ENCODE data around the gene SDSL.

DNA sequence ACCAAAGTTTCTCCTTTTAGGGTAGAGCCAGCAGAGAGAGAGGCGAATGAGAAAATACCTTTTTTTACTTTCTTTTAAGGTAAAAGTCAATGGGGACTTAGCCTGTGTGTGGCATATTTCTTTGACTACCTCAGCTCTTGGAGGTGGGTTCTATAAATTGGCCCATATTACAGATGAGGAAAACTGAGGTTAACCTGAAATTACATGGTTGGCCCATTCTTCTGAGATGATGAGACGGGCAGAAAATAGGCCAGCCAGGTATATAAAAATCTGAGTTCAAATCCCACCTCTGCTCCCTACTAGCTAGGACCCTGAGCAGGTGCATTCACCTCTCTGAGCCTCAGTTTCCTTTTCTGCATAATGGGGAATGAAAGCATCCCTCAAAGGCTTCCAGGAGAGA lies 27.1 kb downstream of the SDSL start:
- TF ChIP-seq, protein P1, sequence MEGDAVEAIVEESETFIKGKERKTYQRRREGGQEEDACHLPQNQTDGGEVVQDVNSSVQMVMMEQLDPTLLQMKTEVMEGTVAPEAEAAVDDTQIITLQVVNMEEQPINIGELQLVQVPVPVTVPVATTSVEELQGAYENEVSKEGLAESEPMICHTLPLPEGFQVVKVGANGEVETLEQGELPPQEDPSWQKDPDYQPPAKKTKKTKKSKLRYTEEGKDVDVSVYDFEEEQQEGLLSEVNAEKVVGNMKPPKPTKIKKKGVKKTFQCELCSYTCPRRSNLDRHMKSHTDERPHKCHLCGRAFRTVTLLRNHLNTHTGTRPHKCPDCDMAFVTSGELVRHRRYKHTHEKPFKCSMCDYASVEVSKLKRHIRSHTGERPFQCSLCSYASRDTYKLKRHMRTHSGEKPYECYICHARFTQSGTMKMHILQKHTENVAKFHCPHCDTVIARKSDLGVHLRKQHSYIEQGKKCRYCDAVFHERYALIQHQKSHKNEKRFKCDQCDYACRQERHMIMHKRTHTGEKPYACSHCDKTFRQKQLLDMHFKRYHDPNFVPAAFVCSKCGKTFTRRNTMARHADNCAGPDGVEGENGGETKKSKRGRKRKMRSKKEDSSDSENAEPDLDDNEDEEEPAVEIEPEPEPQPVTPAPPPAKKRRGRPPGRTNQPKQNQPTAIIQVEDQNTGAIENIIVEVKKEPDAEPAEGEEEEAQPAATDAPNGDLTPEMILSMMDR (IDR thresholded peaks at IDR 0.05), result no peak
- TF ChIP-seq POLR2A (IDR thresholded peaks at IDR 0.05; ENCODE audit: low read depth) (no peak), EP300 (IDR thresholded peaks at IDR 0.05) (no peak), POLR2AphosphoS5 (IDR thresholded peaks at IDR 0.05) (no peak)
